ENCODE results near the gene RARRES2. TPM values are rescaled to one million over a fixed set of nuclear protein-coding genes. Genes with fewer than 3 reads are reported as not detected.

Gene RARRES2
- total and polyA plus RNA-seq, 2 of the 13 experiments (the other 11 are each of a cell fraction or from before 2014, with no cell fraction given): 134 to 172 TPM

DNA sequence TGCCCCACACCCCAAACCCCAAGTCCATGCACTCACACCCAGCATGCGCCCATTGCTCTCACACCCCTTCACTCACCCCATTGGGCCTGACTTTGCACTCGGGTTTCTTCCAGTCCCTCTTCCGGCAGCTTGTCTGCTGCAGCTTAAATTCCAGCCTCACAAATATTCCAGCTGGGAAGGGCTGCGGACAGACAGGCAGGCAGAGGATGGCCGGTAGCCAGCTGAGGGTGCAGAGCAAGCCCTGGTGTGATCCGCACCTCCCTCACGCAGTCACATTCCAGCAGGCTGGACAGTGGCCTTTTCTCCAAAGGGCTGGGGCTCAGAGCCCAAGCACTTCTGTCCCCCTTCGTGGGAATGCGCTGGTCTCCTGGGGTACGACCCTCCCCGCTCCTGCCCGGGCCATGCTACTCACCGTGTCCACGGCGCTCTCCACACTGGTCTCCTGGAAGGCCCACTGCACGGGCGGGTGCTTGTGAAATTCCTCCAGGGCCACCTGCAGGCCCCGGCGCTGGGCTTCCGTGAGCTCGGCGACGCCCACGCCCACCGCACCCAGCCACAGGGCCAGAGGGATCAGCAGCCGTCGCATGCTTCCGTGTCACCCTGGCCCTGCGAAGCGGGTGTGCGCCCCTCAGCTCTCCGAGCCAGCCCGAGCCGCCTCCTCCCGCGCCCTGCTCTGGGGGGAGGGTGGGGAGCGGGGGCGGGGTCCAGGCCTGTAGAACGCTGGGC lies 1.2 kb downstream of the RARRES2 start (continued):
- TF ChIP-seq, protein P1, sequence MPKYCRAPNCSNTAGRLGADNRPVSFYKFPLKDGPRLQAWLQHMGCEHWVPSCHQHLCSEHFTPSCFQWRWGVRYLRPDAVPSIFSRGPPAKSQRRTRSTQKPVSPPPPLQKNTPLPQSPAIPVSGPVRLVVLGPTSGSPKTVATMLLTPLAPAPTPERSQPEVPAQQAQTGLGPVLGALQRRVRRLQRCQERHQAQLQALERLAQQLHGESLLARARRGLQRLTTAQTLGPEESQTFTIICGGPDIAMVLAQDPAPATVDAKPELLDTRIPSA (CRISPR knock-in tag; IDR thresholded peaks at IDR 0.05; ENCODE audit: borderline replicate concordance): no peak
- TF ChIP-seq, protein P2, sequence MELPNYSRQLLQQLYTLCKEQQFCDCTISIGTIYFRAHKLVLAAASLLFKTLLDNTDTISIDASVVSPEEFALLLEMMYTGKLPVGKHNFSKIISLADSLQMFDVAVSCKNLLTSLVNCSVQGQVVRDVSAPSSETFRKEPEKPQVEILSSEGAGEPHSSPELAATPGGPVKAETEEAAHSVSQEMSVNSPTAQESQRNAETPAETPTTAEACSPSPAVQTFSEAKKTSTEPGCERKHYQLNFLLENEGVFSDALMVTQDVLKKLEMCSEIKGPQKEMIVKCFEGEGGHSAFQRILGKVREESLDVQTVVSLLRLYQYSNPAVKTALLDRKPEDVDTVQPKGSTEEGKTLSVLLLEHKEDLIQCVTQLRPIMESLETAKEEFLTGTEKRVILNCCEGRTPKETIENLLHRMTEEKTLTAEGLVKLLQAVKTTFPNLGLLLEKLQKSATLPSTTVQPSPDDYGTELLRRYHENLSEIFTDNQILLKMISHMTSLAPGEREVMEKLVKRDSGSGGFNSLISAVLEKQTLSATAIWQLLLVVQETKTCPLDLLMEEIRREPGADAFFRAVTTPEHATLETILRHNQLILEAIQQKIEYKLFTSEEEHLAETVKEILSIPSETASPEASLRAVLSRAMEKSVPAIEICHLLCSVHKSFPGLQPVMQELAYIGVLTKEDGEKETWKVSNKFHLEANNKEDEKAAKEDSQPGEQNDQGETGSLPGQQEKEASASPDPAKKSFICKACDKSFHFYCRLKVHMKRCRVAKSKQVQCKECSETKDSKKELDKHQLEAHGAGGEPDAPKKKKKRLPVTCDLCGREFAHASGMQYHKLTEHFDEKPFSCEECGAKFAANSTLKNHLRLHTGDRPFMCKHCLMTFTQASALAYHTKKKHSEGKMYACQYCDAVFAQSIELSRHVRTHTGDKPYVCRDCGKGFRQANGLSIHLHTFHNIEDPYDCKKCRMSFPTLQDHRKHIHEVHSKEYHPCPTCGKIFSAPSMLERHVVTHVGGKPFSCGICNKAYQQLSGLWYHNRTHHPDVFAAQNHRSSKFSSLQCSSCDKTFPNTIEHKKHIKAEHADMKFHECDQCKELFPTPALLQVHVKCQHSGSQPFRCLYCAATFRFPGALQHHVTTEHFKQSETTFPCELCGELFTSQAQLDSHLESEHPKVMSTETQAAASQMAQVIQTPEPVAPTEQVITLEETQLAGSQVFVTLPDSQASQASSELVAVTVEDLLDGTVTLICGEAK (IDR thresholded peaks at IDR 0.05): no peak
- TF ChIP-seq, protein P2 (CRISPR knock-in tag; IDR thresholded peaks at IDR 0.05): peak; percentile 39; the same call in 1 of the 2 replicates
- TF ChIP-seq HMGXB4 (CRISPR knock-in tag; IDR thresholded peaks at IDR 0.05; ENCODE audit: borderline replicate concordance in 1 of 2, low read depth in 1 of 2) (peak; percentile 23 to 48; a peak in 1 of 4 replicates), ZNF407 (CRISPR knock-in tag; IDR thresholded peaks at IDR 0.05; ENCODE audit: not compliant biosample characterization) (no peak), ZNF775 (CRISPR knock-in tag; IDR thresholded peaks at IDR 0.05; ENCODE audit: borderline replicate concordance) (no peak), ZNF460 (CRISPR knock-in tag; IDR thresholded peaks at IDR 0.05; ENCODE audit: borderline replicate concordance) (no peak)

Measured in HepG2 (cell line).